Keratinocyte (primary cell): ENCODE results near the gene ZNF24. TPM values are rescaled to one million over a fixed set of nuclear protein-coding genes. Genes with fewer than 3 reads are reported as not detected.

Experiments used
- DNase-seq: peaks from one replicate; pipeline ENCODE4 v3.0.0-alpha.2; 2011; ENCODE audit warnings: low read depth, missing footprints, low spot score
- FAIRE-seq: peaks from 2 replicates; lab custom pipeline; 2011; peaks lifted over from hg19 to GRCh38; lab: Jason Lieb, UNC
- H2AFZ ChIP-seq: 2 replicates; pipeline ENCODE4 v1.6.0; 2012; ENCODE audit warnings: low read length, control low read depth, inconsistent platforms; ENCODE audit not compliant: control insufficient read depth
- H3K27ac ChIP-seq: 2 replicates; pipeline ENCODE4 v1.5.1; 2011; ENCODE audit warnings: low read length; ENCODE audit not compliant: control insufficient read depth, insufficient read depth
- H3K27me3 ChIP-seq: 3 replicates; pipeline ENCODE4 v1.6.0; 2011; ENCODE audit warnings: low read length; ENCODE audit not compliant: control insufficient read depth, insufficient read depth; ENCODE audit errors: extremely low read depth
- H3K36me3 ChIP-seq, 2 experiments: 2 replicates in 1 of 2; 3 replicates in 1 of 2; pipeline ENCODE4 v1.5.1; 2011; ENCODE audit warnings: low read length in 2 of 2, mild to moderate bottlenecking in 1 of 2; ENCODE audit not compliant: control insufficient read depth in 2 of 2, insufficient read depth in 2 of 2; ENCODE audit errors: extremely low read depth in 1 of 2
- H3K4me1 ChIP-seq: 3 replicates; pipeline ENCODE4 v1.5.1; 2011; ENCODE audit warnings: low read length; ENCODE audit not compliant: control insufficient read depth, insufficient read depth; ENCODE audit errors: extremely low read depth
- H3K4me2 ChIP-seq: 3 replicates; pipeline ENCODE4 v1.6.0; 2011; ENCODE audit warnings: low read depth, low read length; ENCODE audit not compliant: control insufficient read depth, insufficient read depth; ENCODE audit errors: extremely low read depth
- H3K4me3 ChIP-seq, 3 experiments: fragments of 200-600 bp in 1 of 3; sonication (generic) in 1 of 3; 2 replicates in 2 of 3; 3 replicates in 1 of 3; pipeline ENCODE4 v1.5.1; 2011 to 2016; ENCODE audit warnings: low read length in 3 of 3, mild to moderate bottlenecking in 3 of 3, control low read depth in 2 of 3, inconsistent platforms in 1 of 3, low read depth in 1 of 3, mixed read lengths in 1 of 3, mixed run types in 1 of 3, moderate library complexity in 1 of 3; ENCODE audit not compliant: control insufficient read depth in 2 of 3, insufficient read depth in 2 of 3; ENCODE audit errors: extremely low read depth in 1 of 3
- H3K79me2 ChIP-seq: 2 replicates; pipeline ENCODE4 v1.6.0; 2012; ENCODE audit warnings: low read length; ENCODE audit not compliant: control insufficient read depth, insufficient read depth
- H3K9ac ChIP-seq: 3 replicates; pipeline ENCODE4 v1.6.0; 2011; ENCODE audit warnings: low read length; ENCODE audit not compliant: control insufficient read depth, insufficient read depth; ENCODE audit errors: extremely low read depth
- H3K9me1 ChIP-seq: 3 replicates; pipeline ENCODE4 v1.6.0; 2011; ENCODE audit warnings: low read length; ENCODE audit not compliant: control insufficient read depth, insufficient read depth; ENCODE audit errors: extremely low read depth
- H3K9me3 ChIP-seq: 2 replicates; pipeline ENCODE4 v1.5.1; 2012; ENCODE audit warnings: low read depth, low read length; ENCODE audit not compliant: control insufficient read depth
- H4K20me1 ChIP-seq: 3 replicates; pipeline ENCODE4 v1.6.0; 2011; ENCODE audit warnings: low read length; ENCODE audit not compliant: control insufficient read depth, insufficient read depth; ENCODE audit errors: extremely low read depth
- EZH2 ChIP-seq: IDR thresholded peaks from one replicate; pipeline ENCODE4 v1.6.1; 2012; ENCODE audit warnings: inconsistent platforms, mild to moderate bottlenecking, low read length, moderate library complexity
- dilution Hi-C: fragments of 300-500 bp; cut with MboI; formaldehyde crosslinking; loops from one replicate; pipeline ENCODE4 v1.7.0; 2020; ENCODE audit warnings: low sequenced_read_pairs; ENCODE audit not compliant: extremely low pct_ligation_motif_present
- polyA plus RNA-seq, 5 experiments: library from polyadenylated mRNA; depleted of rRNA in 3 of 5; stranded (reverse) in 3 of 5; stranded (forward) in 1 of 5; unstranded in 1 of 5; fragments of >200 nt; gene quantifications; 1 replicate in 1 of 5; 2 replicates in 3 of 5; 3 replicates in 1 of 5; pipeline versions ENCODE4 v1.2.1 to v1.2.3, GENCODE V29; 2011 to 2012; ENCODE audit warnings: missing spikeins in 2 of 5, low read depth in 1 of 5, low replicate concordance in 1 of 5
- TF ChIP-seq, protein P1 (sequence below), 3 experiments: IDR thresholded peaks in 1 of 3; conservative IDR thresholded peaks in 1 of 3; optimal IDR thresholded peaks in 1 of 3; 2 replicates in 2 of 3; 3 replicates in 1 of 3; pipeline versions ENCODE3 to v1.5.1; 2011; ENCODE audit warnings: low read length in 3 of 3, mild to moderate bottlenecking in 3 of 3, moderate library complexity in 2 of 3, control low read depth in 1 of 3, inconsistent platforms in 1 of 3; ENCODE audit not compliant: insufficient read depth in 2 of 3; ENCODE audit errors: extremely low read depth in 1 of 3

ZNF24 gene
- polyA plus RNA-seq, 1 donor (not counting 4 experiments of a cell fraction or from before 2014, with no cell fraction given) = 20.3 TPM

DNA sequence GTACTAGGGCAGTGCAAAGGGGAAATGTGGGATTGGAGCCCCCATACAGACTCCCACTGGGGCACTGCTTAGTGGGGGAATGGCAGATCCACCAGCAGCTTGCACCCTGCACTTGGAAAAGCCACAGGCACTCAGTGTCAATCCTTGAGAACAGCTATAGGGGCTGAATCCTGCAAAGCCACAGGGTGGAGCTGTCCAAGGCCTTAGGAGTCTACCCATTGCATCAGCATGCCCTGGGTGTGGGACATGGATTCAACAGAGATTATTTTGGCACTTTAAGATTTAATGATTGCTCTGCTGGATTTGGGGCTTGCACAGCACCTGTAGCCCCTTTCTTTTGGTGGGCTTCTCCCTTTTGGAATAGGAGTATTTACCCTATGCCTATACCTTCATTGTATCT is 8.6 kb upstream of the ZNF24 start:
- Histone ChIP-seq H3K27ac (no peak overlapping the region), H3K36me3 (no peaks in the 10 kb centered on the region), H3K4me2 (no peak overlapping the region), H3K9me1 (no peaks in the 10 kb centered on the region), H3K4me1 (no peaks in the 10 kb centered on the region), H3K27me3 (no peaks in the 10 kb centered on the region), H3K9ac (no peak overlapping the region), H3K4me3 (no peak overlapping the region), H3K9me3 (peaks cover 4% of the 10 kb centered on the region), H3K79me2 (no peaks in the 10 kb centered on the region), H2AFZ (no peak overlapping the region), H4K20me1 (no peaks in the 10 kb centered on the region)
- dilution Hi-C loops = no loop called here
- TF ChIP-seq, protein P1, sequence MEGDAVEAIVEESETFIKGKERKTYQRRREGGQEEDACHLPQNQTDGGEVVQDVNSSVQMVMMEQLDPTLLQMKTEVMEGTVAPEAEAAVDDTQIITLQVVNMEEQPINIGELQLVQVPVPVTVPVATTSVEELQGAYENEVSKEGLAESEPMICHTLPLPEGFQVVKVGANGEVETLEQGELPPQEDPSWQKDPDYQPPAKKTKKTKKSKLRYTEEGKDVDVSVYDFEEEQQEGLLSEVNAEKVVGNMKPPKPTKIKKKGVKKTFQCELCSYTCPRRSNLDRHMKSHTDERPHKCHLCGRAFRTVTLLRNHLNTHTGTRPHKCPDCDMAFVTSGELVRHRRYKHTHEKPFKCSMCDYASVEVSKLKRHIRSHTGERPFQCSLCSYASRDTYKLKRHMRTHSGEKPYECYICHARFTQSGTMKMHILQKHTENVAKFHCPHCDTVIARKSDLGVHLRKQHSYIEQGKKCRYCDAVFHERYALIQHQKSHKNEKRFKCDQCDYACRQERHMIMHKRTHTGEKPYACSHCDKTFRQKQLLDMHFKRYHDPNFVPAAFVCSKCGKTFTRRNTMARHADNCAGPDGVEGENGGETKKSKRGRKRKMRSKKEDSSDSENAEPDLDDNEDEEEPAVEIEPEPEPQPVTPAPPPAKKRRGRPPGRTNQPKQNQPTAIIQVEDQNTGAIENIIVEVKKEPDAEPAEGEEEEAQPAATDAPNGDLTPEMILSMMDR (optimal IDR thresholded peaks at IDR 0.05 in 1 of 3, IDR thresholded peaks at IDR 0.05 in 1 of 3, conservative IDR thresholded peaks at IDR 0.05 in 1 of 3; ENCODE audit: extremely low read depth in 1 of 3, insufficient read depth in 2 of 3, low read length in 3 of 3) = no peak
- TF ChIP-seq EZH2 = no peak
- FAIRE-seq = no peak
- DNase-seq = no peak

DNA sequence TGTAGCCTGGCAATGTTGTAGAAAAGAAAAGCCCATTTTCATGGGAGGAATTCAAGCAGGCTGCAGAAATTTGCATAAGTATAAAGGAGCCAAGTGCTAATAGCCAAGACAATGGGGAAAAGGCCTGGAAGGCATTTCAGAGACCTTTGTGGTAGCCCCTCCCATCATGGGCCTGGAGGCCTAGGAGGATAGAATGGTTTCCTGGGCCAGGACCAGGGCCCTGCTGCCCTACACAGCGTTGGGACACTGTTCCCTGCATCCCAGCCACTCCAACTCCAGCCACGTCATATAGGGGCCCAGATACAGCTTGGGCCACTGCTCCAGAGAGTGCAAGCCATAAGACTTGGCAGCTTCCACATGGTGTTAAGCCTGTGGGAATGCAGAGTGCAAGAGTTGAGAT is 8.1 kb upstream of the ZNF24 start:
- Histone ChIP-seq H3K4me3 (no peak overlapping the region), H3K27ac (no peak overlapping the region), H3K27me3 (no peaks in the 10 kb centered on the region), H4K20me1 (no peaks in the 10 kb centered on the region), H3K9ac (no peak overlapping the region), H3K9me3 (peaks cover 4% of the 10 kb centered on the region), H3K4me2 (no peak overlapping the region), H3K9me1 (no peaks in the 10 kb centered on the region), H2AFZ (no peak overlapping the region), H3K4me1 (no peaks in the 10 kb centered on the region), H3K36me3 (no peaks in the 10 kb centered on the region), H3K79me2 (no peaks in the 10 kb centered on the region)
- FAIRE-seq (no peak), DNase-seq (no peak)
- dilution Hi-C loops = no loop called here
- no peak for TF ChIP-seq EZH2
- TF ChIP-seq, protein P1 (optimal IDR thresholded peaks at IDR 0.05 in 1 of 3, IDR thresholded peaks at IDR 0.05 in 1 of 3, conservative IDR thresholded peaks at IDR 0.05 in 1 of 3; ENCODE audit: extremely low read depth in 1 of 3, insufficient read depth in 2 of 3, low read length in 3 of 3) = no peak
